ENCODE results near the gene XIST.

- no peak for TF ChIP-seq CTCF (IDR thresholded peaks at IDR 0.05; ENCODE audit: low read depth, low read length)
- no peak for TF ChIP-seq EZH2phosphoT487 (IDR thresholded peaks at IDR 0.05; ENCODE audit: low read depth)
Measured at GRCh38 chrX:73828080-73828720, 24.3 kb downstream of the XIST start.

Measured in OCI-LY3 (cell line).